HG03175 (cell line): Measurements from ENCODE around the gene RAN.
"Not testable (repeated sequence)": the region's sequence is repeated elsewhere in the genome, so short reads cannot be mapped to it uniquely, and the experiment has no call there.

Source experiments
- ATAC-seq: cut with Tn5 transposase; IDR thresholded peaks from one replicate; pipeline ENCODE4 v1.9.1; 2021; ENCODE audit warnings: mild to moderate bottlenecking, moderate library complexity; ENCODE audit not compliant: unreplicated experiment

Gene RAN

DNA sequence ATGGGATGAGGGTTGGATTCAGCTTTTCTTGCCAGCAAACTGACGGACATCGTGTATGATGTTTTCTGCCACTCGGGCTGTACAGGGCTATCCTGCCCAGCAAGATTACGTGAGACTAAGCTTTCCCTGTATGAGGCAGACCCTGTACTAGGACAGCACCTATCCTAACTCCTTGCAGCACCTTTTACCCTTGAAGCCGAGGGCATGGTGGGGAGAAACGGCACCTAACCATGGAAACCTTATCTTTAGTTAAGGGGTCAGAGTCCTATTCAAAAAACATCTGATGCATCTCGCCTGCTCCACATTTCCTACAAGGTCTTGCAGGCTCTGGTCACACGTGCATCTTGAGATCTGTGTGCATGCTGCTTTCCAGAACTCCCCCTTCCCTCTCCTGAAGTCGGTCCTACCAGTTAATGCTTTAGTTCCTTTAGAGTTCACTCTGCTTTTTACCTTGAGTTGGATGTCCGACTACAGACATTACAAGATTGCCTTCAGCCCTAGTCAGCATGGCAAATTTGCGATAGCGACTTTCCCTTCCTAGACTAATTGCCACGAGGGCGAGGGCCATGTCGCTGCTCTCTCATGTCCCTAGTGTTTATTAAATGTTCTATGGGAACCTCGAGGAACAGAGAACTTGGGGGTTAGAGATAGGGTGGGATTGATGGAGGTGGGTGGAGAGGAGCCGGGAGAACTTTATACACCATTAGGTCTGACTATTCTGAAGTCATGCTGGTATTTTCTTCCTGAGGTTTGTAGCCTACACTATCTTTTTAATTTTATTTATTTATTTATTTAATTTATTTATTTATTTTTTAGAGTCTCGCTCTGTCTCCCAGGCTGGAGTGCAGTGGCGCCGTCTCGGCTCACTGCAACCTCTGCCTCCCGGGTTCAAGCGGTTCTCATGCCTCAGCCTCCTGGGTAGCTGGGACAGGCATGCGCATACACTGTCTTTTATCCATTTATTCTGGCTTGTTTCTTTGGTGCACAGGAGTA, 6.6 kb downstream of the RAN start:
- ATAC-seq: no peak

DNA sequence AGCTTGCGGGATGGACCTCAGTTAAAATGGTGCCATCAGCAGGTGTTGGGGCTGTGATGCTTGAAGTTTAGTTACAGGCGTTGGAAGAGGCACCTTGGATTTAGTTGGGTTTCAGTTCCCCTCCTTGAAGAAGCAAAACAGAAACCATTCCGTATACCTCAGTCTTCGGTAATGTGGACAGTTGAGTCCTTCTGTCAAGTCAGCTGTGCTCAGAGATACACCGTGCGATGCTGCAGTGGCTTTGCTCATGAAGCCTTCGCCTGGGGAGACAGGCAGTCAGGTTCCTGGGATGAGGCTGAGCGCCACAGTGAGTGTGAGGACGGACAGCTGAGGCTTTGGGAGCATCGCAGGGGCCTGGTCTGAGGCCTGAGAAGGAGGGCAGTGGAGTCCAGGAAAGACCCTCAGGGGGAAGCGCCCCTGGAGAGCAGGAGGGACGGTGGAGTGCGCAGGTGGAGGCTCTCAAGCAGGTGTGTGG, 7.4 kb downstream of the RAN start:
- ATAC-seq: peak; percentile 91

DNA sequence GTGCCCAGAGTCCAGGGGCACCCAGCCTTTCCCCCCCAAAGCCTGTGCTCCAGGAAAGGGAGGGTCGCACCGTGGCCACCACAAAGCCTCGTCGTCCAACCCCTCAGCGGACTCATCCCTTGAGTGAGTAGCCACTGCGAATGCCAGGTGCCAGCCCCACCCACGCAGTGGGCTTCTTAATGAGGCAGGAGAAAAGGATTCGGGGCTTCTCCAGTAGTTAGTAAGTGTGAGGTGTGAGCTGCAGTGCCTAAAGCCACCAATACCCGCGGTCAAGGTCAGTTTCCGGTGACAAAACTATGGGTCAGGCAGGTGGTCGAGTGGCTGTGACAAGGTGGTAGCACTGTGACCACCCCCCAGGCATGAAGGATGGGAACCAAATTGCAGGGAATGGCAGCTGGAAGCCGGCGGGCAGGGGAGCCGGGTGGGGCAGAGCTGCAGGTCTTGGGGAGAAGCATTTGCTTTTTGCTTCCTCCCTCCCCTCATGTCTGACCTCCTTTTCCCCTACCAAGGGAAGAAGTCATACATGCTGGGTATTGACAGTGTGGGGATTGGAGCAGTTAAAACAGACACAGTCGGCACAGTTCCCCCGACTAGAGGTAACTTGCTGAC, 8.0 kb downstream of the RAN start:
- ATAC-seq: peak; percentile 24

DNA sequence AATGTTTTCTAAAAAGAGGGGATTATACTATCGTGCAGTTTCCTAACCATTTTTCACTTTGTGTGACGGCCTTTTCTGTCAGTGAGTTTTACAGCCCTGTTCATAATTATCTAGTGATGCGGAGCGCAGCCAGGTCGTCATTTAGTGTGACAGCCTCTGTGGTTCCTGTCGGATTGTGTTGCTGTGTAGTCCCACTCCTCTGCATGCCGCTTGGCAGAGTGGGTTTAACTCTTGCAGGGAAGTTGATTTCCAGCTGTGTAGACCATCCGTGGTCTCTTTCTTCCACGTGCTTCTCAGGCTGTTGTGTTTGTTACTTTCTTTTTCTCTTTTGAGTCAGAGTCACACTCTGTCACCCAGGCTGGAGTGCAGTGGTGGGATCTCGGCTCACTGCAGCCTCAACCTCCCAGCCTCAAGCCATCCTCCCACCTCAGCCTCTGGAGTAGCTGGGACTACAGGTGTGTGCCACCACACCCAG, 8.6 kb downstream of the RAN start:
- peak; percentile 59 for ATAC-seq

GRCh38 chr12:130881046-130881445, 9.2 kb downstream of the RAN start:
- ATAC-seq: no peak

GRCh38 chr12:130881548-130881947, 9.7 kb downstream of the RAN start:
- ATAC-seq: no peak

- ATAC-seq: not testable (repeated sequence)
Observed at GRCh38 chr12:130887190-130887589, 15.3 kb downstream of the RAN start.

- ATAC-seq: no peak
Observed at GRCh38 chr12:130904064-130904463, 32.2 kb downstream of the RAN start.

- not testable (repeated sequence) for ATAC-seq
Observed at GRCh38 chr12:130904936-130905455, 33.1 kb downstream of the RAN start.

DNA sequence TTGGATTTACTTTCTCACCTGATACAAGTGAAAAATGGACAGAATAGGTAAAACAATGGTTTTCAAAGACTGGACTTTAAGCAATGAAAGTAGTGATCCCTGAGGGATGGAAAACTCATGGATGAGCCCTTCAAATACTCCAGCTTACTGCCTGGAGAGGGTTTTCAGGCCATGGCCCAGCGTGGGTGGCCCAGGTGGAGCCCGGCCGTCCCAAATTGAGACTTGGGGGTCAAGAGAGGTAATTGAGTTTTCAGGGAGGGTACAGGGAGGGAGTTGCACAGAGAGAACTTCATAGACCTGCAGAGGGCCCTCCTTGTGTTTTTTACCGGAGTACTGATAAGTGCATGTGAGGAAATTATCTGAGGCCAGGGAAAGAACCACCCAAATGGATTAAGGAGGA, 37.2 kb downstream of the RAN start:
- ATAC-seq: no peak

GRCh38 chr12:130911193-130911592, 39.3 kb downstream of the RAN start:
- no peak for ATAC-seq

GRCh38 chr12:130911933-130912332, 40.1 kb downstream of the RAN start:
- ATAC-seq: no peak

- ATAC-seq: peak; percentile 69
Observed at GRCh38 chr12:130916241-130916911, 44.5 kb downstream of the RAN start.

DNA sequence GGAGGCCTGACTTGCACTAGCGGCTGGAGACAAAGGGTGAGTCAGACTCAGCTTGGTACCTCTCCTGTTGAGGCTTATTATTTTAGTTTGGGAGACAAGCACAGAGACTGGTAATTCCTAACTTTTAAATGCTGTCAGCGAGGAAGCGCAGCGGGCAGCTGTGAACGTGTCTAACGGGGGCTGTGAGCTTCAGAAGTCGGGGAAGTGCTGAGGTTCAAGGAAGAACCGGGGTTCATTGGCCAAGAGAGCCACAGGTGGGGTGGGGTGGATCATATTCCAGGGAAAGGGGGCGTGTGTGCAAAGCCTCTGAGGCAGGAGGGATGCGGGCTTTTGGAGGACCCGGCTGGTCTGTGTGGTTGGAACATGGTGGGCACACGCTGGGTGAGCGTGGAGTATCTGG, 45.7 kb downstream of the RAN start:
- no peak for ATAC-seq

DNA sequence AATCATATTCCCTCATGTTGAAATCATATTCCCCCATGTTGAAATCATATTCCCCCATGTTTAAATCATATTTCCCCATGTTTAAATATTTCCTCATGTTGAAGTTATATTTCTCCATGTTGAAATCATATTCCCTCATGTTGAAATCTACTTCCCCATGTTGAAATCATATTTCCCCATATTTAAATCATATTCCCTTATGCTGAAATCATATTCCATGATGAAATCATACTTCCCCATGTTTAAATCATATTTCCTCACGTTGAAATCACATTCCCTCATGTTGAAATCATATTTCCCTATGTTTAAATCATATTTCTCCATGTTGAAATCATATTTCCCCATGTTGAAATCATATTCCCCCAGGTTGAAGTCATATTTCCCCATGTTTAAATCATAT, 47.2 kb downstream of the RAN start:
- ATAC-seq: no peak

DNA sequence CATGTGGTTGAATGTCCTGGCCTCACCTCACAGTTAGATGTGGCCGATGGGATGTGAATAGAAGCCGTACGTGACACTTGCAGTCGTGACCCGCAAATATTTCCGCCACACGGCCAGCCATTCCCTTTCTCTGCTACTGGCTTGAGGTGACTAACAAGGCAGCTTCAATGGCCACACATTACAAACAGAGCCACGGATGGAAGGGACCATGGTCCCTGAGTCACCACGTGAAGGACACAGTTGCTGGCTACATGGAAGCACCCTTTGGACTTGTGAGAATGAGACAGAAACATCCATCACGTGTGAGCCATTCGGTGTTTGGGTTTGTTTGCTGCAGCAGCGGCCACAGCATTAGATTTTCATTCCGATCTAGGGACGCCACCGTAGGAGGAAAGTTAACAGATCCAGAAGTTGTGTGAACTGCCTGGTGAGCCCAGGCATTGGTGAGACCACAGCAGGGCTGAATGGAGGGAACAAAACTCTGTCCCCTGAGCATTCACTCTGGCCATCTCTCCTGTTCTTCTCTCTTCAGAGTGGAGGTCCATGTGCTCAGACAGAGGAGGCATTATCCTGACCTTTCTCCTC, 48.3 kb downstream of the RAN start:
- ATAC-seq: no peak

- no peak for ATAC-seq
Observed at GRCh38 chr12:130920723-130921381, 49.0 kb downstream of the RAN start.

GRCh38 chr12:130922511-130922953, 50.7 kb downstream of the RAN start:
- ATAC-seq: no peak

GRCh38 chr12:130924966-130925665, 53.2 kb downstream of the RAN start:
- no peak for ATAC-seq

DNA sequence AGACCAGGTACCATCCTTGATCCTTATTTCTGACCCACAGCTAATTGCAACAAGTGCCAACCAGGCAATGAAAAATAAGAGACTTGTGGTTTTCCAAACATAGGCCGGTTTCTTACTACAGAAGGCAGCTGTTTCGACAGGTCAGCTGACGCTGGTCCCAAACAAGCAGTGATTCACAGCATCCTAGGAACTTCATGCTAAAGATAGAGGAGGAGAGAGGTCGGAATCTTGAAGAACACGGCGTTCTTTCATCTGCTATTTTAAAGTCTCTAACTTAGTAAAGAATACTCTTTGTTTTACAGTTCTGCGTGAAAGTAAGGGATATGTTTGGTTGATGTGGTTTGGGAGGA, 53.8 kb downstream of the RAN start:
- ATAC-seq: no peak
